Brain pericyte (primary cell): ENCODE data around the gene TROAP.
"Not testable (repeated sequence)": the region's sequence is repeated elsewhere in the genome, so short reads cannot be mapped to it uniquely, and the experiment has no call there.

Source experiments
- DNase-seq: peaks from one replicate; pipeline ENCODE4 v3.0.0-alpha.2; 2012; ENCODE audit warnings: low read depth, low spot score

TROAP gene

DNA sequence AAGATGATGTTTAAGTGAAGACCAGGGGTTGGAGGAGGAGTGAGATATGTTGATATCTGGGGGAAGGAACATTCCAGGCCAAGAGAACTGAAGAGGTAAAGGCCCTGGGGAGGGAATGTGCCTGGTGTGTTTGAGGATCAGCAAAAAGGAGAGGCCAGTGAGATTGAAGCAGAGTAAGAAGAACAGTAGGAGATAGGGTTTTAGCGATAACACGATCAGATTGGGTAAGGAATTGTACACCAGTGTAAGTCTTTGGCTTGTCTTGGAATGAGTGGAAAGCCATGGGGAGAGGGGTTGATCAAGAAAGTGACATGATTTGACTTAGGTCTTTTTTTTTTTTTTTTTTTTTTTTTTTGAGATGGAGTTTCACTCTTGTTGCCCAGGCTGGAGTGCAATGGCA, 4.8 kb downstream of the TROAP start:
- DNase-seq, result no peak

DNA sequence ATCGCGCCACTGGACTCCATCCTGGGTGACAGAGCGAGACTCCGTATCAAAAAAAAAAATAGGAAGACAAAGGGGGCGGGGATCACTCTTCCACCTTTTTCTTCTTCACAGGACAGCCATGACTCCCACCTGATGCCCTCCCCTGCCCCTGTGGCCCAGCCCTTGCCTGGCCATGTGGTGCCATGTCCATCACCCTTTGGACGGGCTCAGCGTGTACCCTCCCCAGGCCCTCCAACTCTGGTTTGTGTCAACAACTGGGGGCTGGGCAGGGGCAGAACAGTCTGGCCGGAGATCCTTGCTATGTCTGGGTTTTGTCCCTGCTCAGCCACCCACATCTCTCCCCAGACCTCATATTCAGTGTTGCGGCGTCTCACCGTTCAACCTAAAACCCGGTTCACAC, 5.8 kb downstream of the TROAP start:
- DNase-seq, result no peak

DNA sequence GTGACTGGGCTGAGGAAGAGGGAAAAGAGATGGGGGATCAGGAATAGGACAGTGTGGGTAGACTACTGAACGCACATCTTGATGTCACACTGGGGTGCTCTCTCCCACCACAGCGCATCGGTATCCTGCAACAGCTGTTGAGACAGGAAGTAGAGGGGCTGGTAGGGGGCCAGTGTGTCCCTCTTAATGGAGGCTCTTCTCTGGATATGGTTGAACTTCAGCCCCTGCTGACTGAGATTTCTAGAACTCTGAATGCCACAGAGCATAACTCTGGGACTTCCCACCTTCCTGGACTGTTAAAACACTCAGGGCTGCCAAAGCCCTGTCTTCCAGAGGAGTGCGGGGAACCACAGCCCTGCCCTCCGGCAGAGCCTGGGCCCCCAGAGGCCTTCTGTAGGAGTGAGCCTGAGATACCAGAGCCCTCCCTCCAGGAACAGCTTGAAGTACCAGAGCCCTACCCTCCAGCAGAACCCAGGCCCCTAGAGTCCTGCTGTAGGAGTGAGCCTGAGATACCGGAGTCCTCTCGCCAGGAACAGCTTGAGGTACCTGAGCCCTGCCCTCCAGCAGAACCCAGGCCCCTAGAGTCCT, 7.1 kb downstream of the TROAP start:
- no peak for DNase-seq

DNA sequence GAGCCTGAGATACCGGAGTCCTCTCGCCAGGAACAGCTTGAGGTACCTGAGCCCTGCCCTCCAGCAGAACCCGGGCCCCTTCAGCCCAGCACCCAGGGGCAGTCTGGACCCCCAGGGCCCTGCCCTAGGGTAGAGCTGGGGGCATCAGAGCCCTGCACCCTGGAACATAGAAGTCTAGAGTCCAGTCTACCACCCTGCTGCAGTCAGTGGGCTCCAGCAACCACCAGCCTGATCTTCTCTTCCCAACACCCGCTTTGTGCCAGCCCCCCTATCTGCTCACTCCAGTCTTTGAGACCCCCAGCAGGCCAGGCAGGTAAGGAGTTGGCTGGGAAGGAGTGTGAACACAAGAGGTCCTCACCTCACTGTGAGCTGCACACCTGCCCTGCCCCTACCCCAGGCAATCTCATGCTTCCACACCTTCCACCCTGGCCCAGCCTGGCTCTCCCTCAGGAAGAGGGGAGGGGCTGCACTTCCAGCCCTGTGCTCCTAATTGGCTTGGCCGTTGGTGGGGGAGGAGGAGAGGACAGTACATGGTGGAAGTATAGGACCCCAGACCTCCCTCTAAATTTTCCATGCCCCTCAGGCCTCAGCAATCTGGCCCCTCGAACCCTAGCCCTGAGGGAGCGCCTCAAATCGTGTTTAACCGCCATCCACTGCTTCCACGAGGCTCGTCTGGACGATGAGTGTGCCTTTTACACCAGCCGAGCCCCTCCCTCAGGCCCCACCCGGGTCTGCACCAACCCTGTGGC, 7.8 kb downstream of the TROAP start:
- DNase-seq, result no peak

DNA sequence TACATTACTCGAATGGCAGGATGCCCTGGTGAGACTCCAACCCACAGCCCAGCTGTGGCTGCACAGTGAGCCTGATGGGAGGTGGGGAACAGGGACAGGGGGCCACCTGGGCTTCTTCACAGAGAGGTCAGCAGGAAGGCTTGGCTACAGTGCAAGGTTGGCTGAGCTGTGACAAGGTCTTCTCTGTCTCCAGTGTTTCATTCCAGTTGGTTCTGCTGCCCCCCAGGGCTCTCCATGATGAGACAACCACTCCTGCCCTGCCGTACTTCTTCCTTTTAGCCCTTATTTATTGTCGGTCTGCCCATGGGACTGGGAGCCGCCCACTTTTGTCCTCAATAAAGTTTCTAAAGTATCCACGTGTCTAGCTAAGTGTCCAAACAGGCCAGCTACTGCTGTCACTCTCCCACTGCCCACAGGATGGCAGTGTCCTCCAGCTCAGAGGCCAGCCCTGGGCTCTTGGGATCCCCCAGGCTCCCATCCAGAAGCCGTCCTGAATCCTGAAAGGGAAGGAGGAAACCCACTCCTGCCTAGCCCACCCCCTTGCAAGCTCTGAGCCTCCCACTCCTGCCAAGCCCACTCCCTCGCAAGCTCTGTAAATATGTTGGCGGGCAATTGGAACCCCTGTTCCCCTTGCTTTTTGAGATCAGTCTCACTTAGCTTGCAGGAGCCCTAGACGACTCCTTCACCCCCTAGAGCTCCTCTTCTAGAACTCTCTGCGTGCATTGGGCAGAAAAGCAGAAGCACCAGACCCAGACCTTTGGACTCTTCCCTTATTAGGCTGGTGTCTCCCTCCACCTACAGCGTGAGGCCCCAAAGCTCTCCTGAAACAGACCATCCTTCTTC, 8.5 kb downstream of the TROAP start:
- DNase-seq, result no peak

DNA sequence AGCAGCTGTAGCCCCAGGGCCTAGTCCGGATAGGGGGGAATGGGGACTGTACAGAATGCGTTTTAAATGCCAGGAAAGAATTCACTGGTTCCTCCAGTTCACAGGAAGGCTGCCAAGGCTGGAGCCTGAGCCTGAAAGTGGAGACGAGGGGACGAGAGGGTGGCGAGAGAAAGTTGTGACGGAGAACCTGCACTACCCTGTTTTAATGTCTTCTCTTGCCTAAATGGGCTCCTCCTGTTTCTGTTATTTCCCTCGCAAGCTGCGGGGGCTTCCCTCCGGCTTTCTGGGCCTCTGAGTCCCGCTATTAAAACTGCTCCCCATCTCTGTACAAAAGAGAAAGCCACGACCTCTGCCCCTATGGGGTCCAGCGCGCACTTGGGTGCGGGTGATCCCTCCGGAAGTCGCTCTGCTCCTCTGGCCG, 9.4 kb downstream of the TROAP start:
- no peak for DNase-seq

DNA sequence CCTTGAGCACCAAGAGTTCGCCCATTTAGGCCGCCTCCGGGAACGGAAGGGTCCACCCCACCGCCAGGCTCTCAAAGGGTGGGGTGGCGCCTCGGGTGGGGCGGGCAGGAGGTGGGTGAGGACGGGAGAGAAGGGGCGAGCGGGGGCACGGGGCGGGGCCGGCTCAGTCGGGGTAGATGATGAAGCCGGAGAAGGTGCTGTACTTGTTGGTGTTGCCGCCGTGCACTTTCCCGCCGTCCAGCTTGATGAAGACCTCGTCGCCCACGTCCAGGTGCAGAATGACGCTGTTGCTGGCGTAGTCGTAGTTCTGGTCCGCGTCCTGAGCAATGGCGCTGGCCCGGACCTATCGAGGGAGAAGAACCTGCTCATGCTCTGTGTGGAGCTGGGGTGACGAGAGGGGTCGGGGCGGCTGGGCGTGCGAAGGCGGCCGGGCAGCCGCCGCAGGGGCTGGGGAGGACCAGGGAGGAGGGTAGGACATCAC, 9.9 kb downstream of the TROAP start:
- DNase-seq, result no peak

DNA sequence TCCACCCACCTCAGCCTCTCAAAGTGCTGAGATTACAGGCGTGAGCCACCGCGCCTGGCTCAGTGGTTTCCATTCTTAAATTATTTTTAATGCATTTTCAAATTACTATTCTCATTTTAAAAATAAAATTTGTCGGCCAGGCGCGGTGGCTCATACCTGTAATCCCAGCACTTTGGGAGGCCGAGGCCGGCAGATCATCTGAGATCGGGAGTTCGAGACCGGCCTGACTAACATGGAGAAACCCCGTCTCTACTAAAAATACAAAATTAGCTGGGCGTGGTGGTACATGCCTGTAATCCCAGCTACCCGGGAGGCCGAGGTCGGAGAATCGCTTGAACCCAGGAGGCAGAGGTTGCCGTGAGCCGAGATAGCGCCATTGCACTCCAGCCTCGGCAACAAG, 10.7 kb downstream of the TROAP start:
- not testable (repeated sequence) for DNase-seq

DNA sequence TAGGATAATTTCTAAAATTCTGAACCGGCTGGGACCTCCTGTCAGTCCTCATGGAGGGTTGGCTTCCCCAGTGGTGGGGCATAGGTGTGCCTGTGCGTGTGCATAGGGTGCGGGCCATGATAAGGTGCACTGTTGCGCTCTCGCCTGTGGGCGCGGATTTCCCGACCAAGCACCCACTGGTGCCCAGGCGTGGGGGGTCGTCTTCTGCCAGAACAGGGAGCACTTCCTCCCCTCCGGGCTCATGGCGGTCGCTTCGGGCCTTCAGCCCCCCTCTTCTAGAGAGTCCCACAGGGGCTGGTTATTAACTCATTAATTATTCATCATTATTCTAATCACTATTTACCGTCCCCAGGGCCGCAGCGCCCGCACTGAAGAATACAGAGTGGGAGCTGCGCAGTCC, 11.2 kb downstream of the TROAP start:
- no peak for DNase-seq

DNA sequence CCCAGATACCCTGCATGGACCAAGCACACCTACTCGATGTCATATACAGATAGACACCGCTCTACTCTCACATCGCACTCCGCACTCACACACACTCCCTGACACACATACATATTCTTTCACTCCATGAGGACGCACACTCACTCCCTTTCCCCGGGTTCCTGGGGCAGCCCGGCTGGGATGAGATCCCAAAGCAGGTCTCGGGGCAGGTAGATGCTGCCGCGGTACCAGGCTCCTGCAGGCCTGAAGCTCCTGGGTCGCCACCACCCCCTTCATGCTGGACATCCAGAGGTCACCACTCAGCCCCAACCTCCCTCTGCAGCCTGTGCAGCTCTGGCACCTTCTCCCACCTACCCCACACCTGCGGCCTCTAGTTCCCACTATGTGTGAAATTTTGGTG, 11.6 kb downstream of the TROAP start:
- no peak for DNase-seq

DNA sequence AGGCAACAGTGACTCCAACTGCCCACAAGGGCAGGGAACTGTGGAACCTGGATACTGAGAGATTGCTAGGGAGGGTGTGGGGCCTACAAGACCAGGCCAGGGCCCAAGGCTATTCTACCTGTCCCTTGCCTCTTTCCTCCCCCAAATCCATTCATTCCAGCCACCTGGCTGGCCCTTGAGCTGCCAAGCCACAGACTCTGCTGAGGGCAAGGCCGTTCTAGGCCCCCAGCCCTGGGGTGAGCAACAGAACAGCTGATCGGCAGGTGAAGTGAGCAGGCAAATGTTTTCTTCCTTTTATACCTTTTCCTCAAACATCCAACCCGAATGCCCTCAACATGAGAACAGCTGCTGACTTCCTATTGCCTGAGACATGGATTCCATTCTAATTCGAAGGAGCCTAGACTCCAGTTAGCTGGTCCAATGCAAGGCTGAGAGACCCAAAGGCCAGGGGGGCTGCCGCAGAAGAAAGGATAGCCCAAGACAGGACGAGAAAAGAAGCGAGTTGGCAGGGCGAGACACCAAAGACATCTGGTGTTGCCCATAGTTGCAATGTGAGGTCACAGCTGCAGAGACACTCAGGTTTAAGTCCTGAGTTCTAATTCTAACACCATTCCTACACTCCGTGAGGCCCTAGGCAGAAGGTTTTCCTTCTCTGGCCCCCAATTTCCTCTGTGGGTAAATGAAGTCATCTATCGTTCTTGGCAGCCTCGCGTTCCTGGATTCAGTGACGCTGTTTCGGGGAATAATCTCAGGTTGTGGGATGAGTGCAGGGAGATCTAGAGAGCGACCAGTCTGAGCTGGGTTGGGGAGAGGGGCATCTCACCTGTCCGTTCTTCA, 12.3 kb downstream of the TROAP start:
- DNase-seq, result no peak

DNA sequence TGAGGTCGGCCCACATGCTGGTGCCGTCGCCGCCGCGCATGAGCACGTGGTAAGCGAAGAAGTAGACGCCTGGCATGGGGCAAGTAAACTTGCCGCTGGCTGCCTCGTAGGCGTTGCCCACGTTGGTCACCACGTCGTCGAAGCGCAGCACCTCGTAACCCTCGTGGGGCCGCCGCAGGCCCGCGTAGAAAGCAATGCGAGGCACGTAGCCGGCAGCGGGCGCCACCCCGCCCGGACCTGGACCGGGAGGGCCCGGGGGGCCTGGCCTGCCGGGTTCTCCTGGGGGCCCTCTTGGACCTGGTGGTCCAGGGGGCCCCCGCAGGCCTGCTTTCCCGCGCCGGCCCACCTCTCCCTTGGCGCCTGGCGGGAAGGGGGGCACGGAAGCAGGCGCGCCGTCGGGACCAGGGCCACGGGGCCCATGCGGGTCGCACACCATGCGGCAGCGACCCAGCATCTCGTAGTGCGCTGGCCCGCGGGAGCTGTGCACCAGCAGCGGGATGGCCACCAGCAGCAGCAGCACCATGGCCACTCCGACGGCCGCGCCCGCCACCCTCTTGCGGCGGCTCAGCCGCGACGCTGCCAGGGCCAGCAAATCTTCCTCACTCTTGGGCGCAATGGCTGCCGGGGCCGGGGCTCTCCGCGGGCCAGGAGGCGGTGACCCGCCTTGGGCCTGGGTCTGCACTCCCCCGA, 13.0 kb downstream of the TROAP start:
- DNase-seq, result no peak

DNA sequence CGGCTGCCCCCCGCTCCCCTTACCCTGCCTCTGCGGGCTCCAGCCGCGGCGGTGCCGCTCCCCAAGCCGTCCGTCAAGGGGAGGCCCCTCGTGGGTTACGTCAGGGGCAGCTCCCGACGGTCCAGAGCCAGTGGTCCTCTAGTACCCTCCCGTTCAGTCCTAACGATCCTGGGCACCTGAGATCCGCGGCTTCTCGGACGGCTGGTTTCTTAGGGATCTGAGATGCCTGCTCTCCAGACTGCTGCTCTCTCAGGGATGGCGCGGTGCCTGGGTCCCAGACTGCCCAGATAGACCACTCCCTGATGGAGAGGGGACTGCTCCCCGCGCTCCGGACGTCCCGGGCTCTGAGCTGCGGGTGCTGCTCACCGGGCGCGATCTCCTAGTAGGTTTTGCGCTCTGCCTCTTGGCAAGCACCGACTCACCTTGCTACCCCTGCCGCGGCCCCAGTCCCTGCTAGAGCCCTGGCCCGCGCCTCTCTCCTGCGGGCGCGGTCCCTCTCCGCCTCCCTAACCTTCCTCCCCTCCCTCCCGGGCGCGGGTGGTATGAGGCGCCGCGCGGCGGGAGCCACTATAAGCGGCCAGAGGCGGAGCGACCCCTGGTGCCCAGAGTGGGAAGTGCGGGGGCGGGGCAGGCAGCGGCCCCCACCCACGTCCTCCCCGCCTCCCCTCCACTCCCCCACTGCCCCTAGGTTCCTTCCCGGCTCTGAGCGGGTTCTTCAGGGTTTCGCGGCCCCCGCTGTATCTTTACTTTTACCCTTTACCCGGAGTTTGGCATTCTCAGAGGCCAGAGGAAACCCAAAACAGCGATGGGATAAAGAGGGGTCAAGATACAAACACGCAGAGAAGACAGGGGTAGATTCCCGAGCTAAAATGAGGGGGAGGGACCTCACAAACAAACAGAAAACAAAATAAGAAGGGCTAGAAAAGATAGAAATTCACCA, 13.9 kb downstream of the TROAP start, which contains the start of gene C1QL4:
Gene C1QL4 (minus strand): TSS at position 544 of the 940 bp plus-strand sequence. CDS start 711 bp downstream, outside the sequence.
- no peak for DNase-seq

DNA sequence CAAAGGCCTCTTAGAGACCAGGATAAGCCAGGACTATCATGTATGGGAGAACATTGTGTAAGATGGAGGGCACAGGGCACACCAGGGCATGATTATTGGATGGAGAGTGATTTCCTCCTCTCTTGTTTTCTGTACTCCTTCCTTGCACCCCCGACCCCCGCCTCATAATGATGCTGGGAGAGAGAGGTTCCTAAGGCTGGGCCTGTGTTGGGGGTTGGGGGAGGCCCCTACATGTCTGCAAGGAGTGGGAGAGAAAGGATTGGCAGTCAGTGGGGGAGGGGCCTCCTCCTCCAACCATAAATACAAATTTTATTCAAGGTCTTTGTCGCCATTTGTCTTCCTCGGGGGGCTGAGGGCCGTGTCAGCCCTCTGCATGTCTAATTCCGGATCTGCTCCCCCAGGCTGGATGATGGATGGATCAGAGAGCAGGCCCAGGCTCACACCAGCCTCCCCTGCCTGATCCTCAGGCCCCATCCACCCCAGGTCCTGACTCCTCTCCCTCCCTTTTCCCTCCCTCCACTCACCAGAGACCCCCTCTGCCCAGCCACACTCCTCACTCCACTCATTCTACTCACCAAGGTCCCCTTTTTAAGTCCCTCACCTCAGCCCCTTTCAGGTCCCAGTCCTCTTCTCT, 15.9 kb downstream of the TROAP start:
- no peak for DNase-seq

DNA sequence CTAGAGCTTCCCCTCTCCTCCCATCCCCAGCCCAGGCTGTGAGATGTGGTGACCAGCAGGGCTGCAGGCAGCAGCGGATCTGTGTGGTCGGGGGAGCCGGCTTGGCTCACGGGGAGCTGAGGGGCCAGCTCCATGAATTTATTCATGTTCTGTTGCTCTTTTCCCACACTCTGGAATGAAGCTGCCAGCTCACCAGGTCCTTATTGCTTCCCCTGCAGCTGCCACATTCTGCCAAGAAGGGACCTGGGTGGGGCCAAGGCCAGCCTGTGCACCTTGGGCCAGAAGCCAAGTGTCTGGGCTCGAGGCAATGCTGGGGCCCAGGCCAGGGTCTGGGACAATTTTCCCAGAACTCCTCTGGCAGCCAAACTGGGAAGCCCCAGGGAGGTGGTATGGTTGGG, 16.4 kb downstream of the TROAP start:
- no peak for DNase-seq

DNA sequence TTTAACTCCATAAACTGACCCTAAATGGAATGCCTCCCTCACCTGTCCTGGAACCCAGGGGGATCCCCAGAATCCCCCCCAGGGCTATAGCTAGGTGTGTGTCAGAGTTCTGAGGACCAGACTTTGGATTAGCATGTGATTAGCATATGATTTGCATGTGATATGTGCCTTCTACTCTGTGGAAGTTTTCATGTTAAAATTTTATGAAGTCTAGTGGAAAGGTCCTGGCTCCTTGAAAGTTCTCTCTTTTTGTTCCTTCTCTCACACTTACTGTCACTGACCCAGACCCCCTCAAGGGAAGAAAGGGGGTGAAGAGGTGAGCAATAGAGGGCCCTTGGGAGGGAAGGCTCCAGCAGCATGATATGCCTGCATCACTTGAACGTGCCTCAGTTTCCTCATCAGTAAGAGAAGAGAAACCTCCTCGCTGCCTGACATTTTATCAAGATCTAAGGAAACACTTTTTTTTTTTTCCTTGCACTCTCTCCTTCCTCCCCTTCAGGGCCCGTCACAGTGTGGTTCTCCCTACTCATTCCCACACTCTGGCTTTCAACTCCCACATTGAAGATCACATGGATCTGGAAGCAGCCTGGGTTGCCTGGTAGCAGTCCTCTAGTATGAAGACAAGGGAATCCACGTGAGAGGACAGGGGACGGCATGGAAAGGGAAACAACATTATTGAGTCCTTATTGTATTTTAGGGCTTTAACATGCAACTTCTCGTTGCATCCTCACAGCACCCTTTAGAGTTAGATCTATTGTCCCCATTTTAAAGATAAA, 17.2 kb downstream of the TROAP start:
- DNase-seq, result no peak

DNA sequence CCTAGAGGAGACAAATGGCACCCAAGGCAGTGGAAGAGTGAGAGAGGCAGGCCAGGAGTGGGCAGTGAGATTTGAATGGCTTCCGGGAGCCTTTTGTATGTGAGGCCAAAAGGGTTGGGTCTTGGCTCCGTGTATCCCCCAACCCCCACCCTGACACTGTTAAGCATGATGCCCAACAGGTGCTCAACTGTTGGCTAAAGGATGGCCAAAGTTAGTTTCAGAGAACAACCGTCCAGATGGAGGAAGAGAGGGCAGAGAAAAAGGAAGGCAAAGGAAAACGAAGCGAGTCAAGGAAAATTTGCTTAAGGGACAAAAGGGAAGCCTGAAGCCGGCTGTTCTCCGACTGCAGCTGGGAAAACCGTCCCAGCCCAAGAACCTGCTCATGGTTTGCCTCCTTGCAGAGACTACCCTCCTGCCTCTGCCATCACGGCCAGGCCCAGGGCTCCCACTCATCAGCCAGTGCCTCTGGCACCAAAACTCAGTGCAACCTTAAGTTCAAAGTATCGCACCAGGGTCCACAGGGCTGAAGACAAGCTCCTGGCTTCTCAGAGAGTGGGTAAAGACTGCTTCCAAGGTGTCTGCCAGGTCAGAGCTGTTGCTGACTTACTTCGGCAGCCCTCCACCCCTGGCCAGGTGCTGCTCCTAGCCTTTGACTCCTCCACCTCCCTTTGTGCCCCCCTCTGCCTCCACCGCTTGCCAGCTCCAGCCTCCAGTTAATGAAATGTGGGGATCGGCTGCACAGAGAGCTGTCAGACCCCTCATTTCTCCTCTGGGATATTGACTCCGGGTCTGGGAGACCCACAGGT, 18.1 kb downstream of the TROAP start:
- no peak for DNase-seq

DNA sequence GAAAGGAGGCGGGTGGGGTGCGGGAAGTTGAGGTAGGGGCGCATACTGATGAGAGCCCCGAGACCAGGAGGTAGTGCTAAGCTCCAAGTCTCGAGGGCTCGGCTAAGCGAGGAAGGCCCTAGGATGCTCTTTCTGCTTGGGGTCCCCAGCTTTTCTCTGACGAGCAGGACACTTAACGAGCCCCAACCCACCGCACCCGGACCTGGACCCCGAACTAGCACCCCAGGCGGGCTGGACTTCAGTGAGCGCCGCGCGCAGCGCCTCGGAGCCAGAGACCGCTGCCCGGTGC, 18.7 kb downstream of the TROAP start:
- no peak for DNase-seq
